Loucy (cell line): Measurements from ENCODE around the gene VCAM1.

Source experiments
- H2AFZ ChIP-seq: fragments of 200-600 bp; sonication (generic); 2 replicates; pipeline ENCODE4 v1.6.0; 2016; ENCODE audit warnings: antibody characterized with exemption, mild to moderate bottlenecking, low read length, moderate library complexity
- H3F3A ChIP-seq: fragments of 200-600 bp; 2 replicates; pipeline ENCODE4 v1.6.0; 2016; ENCODE audit warnings: antibody characterized with exemption, low read depth, mild to moderate bottlenecking
- H3K27me3 ChIP-seq: fragments of 200-600 bp; sonication (generic); 2 replicates; pipeline ENCODE4 v1.6.1; 2014; ENCODE audit warnings: low read length, mild to moderate bottlenecking; ENCODE audit not compliant: insufficient read depth, poor library complexity, severe bottlenecking
- H3K36me3 ChIP-seq: fragments of 200-600 bp; sonication (generic); 2 replicates; pipeline ENCODE4 v1.6.1; 2016; ENCODE audit warnings: low read length; ENCODE audit not compliant: insufficient read depth
- H3K4me1 ChIP-seq: fragments of 200-600 bp; sonication (generic); 2 replicates; pipeline ENCODE4 v1.5.1; 2014; ENCODE audit warnings: low read length, mild to moderate bottlenecking; ENCODE audit not compliant: insufficient read depth, poor library complexity, severe bottlenecking
- H3K4me2 ChIP-seq: fragments of 200-600 bp; sonication (generic); 2 replicates; pipeline ENCODE4 v1.6.0; 2014; ENCODE audit warnings: antibody characterized with exemption, low read length, low read depth, mild to moderate bottlenecking; ENCODE audit not compliant: poor library complexity, severe bottlenecking
- H3K4me3 ChIP-seq: fragments of 200-600 bp; sonication (generic); 2 replicates; pipeline ENCODE4 v1.5.1; 2014; ENCODE audit warnings: low read length, mild to moderate bottlenecking, mixed read lengths; ENCODE audit not compliant: poor library complexity, severe bottlenecking
- H3K79me2 ChIP-seq: fragments of 200-600 bp; sonication (generic); 2 replicates; pipeline ENCODE4 v1.6.1; 2014; ENCODE audit warnings: low read length; ENCODE audit not compliant: insufficient read depth
- H3K9ac ChIP-seq: fragments of 200-600 bp; sonication (generic); 2 replicates; pipeline ENCODE4 v1.6.0; 2014; ENCODE audit warnings: mild to moderate bottlenecking, low read depth, low read length, moderate library complexity; ENCODE audit not compliant: poor library complexity, severe bottlenecking
- H3K9me2 ChIP-seq: fragments of 200-600 bp; sonication (generic); replicated peaks from 2 replicates; pipeline ENCODE4 v1.6.1; 2016; ENCODE audit warnings: low read depth, low read length, mixed read lengths
- H3K9me3 ChIP-seq: fragments of 200-600 bp; sonication (generic); 2 replicates; pipeline ENCODE4 v1.6.1; 2014; ENCODE audit warnings: mild to moderate bottlenecking, antibody characterized with exemption, low read length, low read depth; ENCODE audit not compliant: insufficient read depth
- H4K20me1 ChIP-seq: fragments of 200-600 bp; sonication (generic); 2 replicates; pipeline ENCODE4 v1.6.0; 2014; ENCODE audit warnings: antibody characterized with exemption, low read length, mild to moderate bottlenecking; ENCODE audit not compliant: insufficient read depth, poor library complexity, severe bottlenecking
- CTCF ChIP-seq: fragments of 200-600 bp; sonication (generic); conservative IDR thresholded peaks from 2 replicates; pipeline ENCODE4 v1.5.1; 2014; ENCODE audit warnings: mild to moderate bottlenecking, antibody characterized with exemption, low read length
- EZH2phosphoT487 ChIP-seq: fragments of 200-600 bp; IDR thresholded peaks from 2 replicates; pipeline ENCODE4 v1.6.1; 2018; ENCODE audit warnings: antibody characterized with exemption, mild to moderate bottlenecking, moderate library complexity, borderline replicate concordance

The VCAM1 gene

GRCh38 chr1:100721526-100722207, 2.1 kb downstream of the VCAM1 start:
- no peaks in the 10 kb centered on the region for H4K20me1 ChIP-seq
- TF ChIP-seq CTCF (no peak), EZH2phosphoT487 (no peak)
- no peaks in the 10 kb centered on the region for H3F3A ChIP-seq
- H2AFZ ChIP-seq: no peak overlapping the region
- H3K4me2 ChIP-seq: no peak overlapping the region
- no peaks in the 10 kb centered on the region for H3K27me3 ChIP-seq
- H3K36me3 ChIP-seq: no peaks in the 10 kb centered on the region
- no peaks in the 10 kb centered on the region for H3K4me1 ChIP-seq
- H3K79me2 ChIP-seq: no peaks in the 10 kb centered on the region
- H3K4me3 ChIP-seq: no peak overlapping the region
- H3K9me2 ChIP-seq: no peaks in the 10 kb centered on the region
- no peak overlapping the region for H3K9ac ChIP-seq
- H3K9me3 ChIP-seq: no peaks in the 10 kb centered on the region

- no peak overlapping the region for H3K4me2 ChIP-seq
- H3K9me2 ChIP-seq: no peaks in the 10 kb centered on the region
- H2AFZ ChIP-seq: no peak overlapping the region
- H3K9ac ChIP-seq: no peak overlapping the region
- no peaks in the 10 kb centered on the region for H3K4me1 ChIP-seq
- H3K36me3 ChIP-seq: no peaks in the 10 kb centered on the region
- no peaks in the 10 kb centered on the region for H3K79me2 ChIP-seq
- no peaks in the 10 kb centered on the region for H3K9me3 ChIP-seq
- H3K4me3 ChIP-seq: no peak overlapping the region
- no peaks in the 10 kb centered on the region for H3K27me3 ChIP-seq
- H4K20me1 ChIP-seq: no peaks in the 10 kb centered on the region
- no peak for TF ChIP-seq CTCF
- no peak for TF ChIP-seq EZH2phosphoT487
- no peaks in the 10 kb centered on the region for H3F3A ChIP-seq
These were observed 2.7 kb downstream of the VCAM1 start for GRCh38 chr1:100722221-100722620.

DNA sequence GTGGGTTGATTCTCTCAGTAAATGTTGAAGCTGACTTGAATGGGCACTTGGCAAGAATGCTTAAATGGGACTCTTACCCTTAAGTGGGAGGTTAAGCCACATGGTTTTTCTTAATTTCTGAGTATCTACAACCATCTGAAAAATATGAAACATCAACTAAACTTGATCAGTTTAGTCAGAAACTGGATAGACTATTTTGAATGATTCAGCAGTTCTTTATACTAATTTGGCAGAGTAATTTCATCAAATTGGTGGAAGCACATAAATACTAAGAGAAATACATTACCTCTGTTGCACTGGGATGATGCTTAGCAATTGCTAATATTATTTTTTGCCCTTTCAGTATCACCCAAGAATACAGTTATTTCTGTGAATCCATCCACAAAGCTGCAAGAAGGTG, 4.7 kb downstream of the VCAM1 start:
- H3K9me3 ChIP-seq: no peaks in the 10 kb centered on the region

More for the DNA sequence above, 4.7 kb downstream of the VCAM1 start:
- Histone ChIP-seq H3K79me2 (no peaks in the 10 kb centered on the region), H3K4me2 (no peak overlapping the region), H3K4me3 (no peak overlapping the region), H3K9ac (no peak overlapping the region), H3K27me3 (no peaks in the 10 kb centered on the region), H2AFZ (no peak overlapping the region), H3F3A (no peaks in the 10 kb centered on the region), H3K9me2 (no peaks in the 10 kb centered on the region), H3K4me1 (no peaks in the 10 kb centered on the region), H4K20me1 (no peaks in the 10 kb centered on the region), H3K36me3 (no peaks in the 10 kb centered on the region)
- TF ChIP-seq EZH2phosphoT487 (no peak), CTCF (no peak)
